Keratinocyte (primary cell): Measurements from ENCODE around the gene CAMKMT. TPM values are rescaled to one million over a fixed set of nuclear protein-coding genes. Genes with fewer than 3 reads are reported as not detected.

Source experiments
- DNase-seq: peaks from one replicate; pipeline ENCODE4 v3.0.0-alpha.2; 2011; ENCODE audit warnings: low read depth, missing footprints, low spot score
- FAIRE-seq: peaks from 2 replicates; lab custom pipeline; 2011; peaks lifted over from hg19 to GRCh38; lab: Jason Lieb, UNC
- H2AFZ ChIP-seq: 2 replicates; pipeline ENCODE4 v1.6.0; 2012; ENCODE audit warnings: low read length, control low read depth, inconsistent platforms; ENCODE audit not compliant: control insufficient read depth
- H3K27ac ChIP-seq: 2 replicates; pipeline ENCODE4 v1.5.1; 2011; ENCODE audit warnings: low read length; ENCODE audit not compliant: control insufficient read depth, insufficient read depth
- H3K27me3 ChIP-seq: 3 replicates; pipeline ENCODE4 v1.6.0; 2011; ENCODE audit warnings: low read length; ENCODE audit not compliant: control insufficient read depth, insufficient read depth; ENCODE audit errors: extremely low read depth
- H3K36me3 ChIP-seq, 2 experiments: 2 replicates in 1 of 2; 3 replicates in 1 of 2; pipeline ENCODE4 v1.5.1; 2011; ENCODE audit warnings: low read length in 2 of 2, mild to moderate bottlenecking in 1 of 2; ENCODE audit not compliant: control insufficient read depth in 2 of 2, insufficient read depth in 2 of 2; ENCODE audit errors: extremely low read depth in 1 of 2
- H3K4me1 ChIP-seq: 3 replicates; pipeline ENCODE4 v1.5.1; 2011; ENCODE audit warnings: low read length; ENCODE audit not compliant: control insufficient read depth, insufficient read depth; ENCODE audit errors: extremely low read depth
- H3K4me2 ChIP-seq: 3 replicates; pipeline ENCODE4 v1.6.0; 2011; ENCODE audit warnings: low read depth, low read length; ENCODE audit not compliant: control insufficient read depth, insufficient read depth; ENCODE audit errors: extremely low read depth
- H3K4me3 ChIP-seq, 3 experiments: fragments of 200-600 bp in 1 of 3; sonication (generic) in 1 of 3; 2 replicates in 2 of 3; 3 replicates in 1 of 3; pipeline ENCODE4 v1.5.1; 2011 to 2016; ENCODE audit warnings: low read length in 3 of 3, mild to moderate bottlenecking in 3 of 3, control low read depth in 2 of 3, inconsistent platforms in 1 of 3, low read depth in 1 of 3, mixed read lengths in 1 of 3, mixed run types in 1 of 3, moderate library complexity in 1 of 3; ENCODE audit not compliant: control insufficient read depth in 2 of 3, insufficient read depth in 2 of 3; ENCODE audit errors: extremely low read depth in 1 of 3
- H3K79me2 ChIP-seq: 2 replicates; pipeline ENCODE4 v1.6.0; 2012; ENCODE audit warnings: low read length; ENCODE audit not compliant: control insufficient read depth, insufficient read depth
- H3K9ac ChIP-seq: 3 replicates; pipeline ENCODE4 v1.6.0; 2011; ENCODE audit warnings: low read length; ENCODE audit not compliant: control insufficient read depth, insufficient read depth; ENCODE audit errors: extremely low read depth
- H3K9me1 ChIP-seq: 3 replicates; pipeline ENCODE4 v1.6.0; 2011; ENCODE audit warnings: low read length; ENCODE audit not compliant: control insufficient read depth, insufficient read depth; ENCODE audit errors: extremely low read depth
- H3K9me3 ChIP-seq: 2 replicates; pipeline ENCODE4 v1.5.1; 2012; ENCODE audit warnings: low read depth, low read length; ENCODE audit not compliant: control insufficient read depth
- H4K20me1 ChIP-seq: 3 replicates; pipeline ENCODE4 v1.6.0; 2011; ENCODE audit warnings: low read length; ENCODE audit not compliant: control insufficient read depth, insufficient read depth; ENCODE audit errors: extremely low read depth
- CTCF ChIP-seq, 3 experiments: IDR thresholded peaks in 1 of 3; conservative IDR thresholded peaks in 1 of 3; optimal IDR thresholded peaks in 1 of 3; 2 replicates in 2 of 3; 3 replicates in 1 of 3; pipeline versions ENCODE3 to v1.5.1; 2011; ENCODE audit warnings: low read length in 3 of 3, mild to moderate bottlenecking in 3 of 3, moderate library complexity in 2 of 3, control low read depth in 1 of 3, inconsistent platforms in 1 of 3; ENCODE audit not compliant: insufficient read depth in 2 of 3; ENCODE audit errors: extremely low read depth in 1 of 3
- EZH2 ChIP-seq: IDR thresholded peaks from one replicate; pipeline ENCODE4 v1.6.1; 2012; ENCODE audit warnings: inconsistent platforms, mild to moderate bottlenecking, low read length, moderate library complexity
- dilution Hi-C: fragments of 300-500 bp; cut with MboI; formaldehyde crosslinking; loops from one replicate; pipeline ENCODE4 v1.7.0; 2020; ENCODE audit warnings: low sequenced_read_pairs; ENCODE audit not compliant: extremely low pct_ligation_motif_present
- polyA plus RNA-seq, 5 experiments: library from polyadenylated mRNA; depleted of rRNA in 3 of 5; stranded (reverse) in 3 of 5; stranded (forward) in 1 of 5; unstranded in 1 of 5; fragments of >200 nt; gene quantifications; 1 replicate in 1 of 5; 2 replicates in 3 of 5; 3 replicates in 1 of 5; pipeline versions ENCODE4 v1.2.1 to v1.2.3, GENCODE V29; 2011 to 2012; ENCODE audit warnings: missing spikeins in 2 of 5, low read depth in 1 of 5, low replicate concordance in 1 of 5

CAMKMT gene
- polyA plus RNA-seq, 1 donor (not counting 4 experiments of a cell fraction or from before 2014, with no cell fraction given): 9.9 TPM

- TF ChIP-seq EZH2 (no peak), CTCF (optimal IDR thresholded peaks at IDR 0.05 in 1 of 3, IDR thresholded peaks at IDR 0.05 in 1 of 3, conservative IDR thresholded peaks at IDR 0.05 in 1 of 3; ENCODE audit: extremely low read depth in 1 of 3, insufficient read depth in 2 of 3, low read length in 3 of 3) (no peak)
- no peaks in the 10 kb centered on the region for H3K79me2 ChIP-seq
- H3K9me1 ChIP-seq: no peaks in the 10 kb centered on the region
- dilution Hi-C loops: no loop called here
- H2AFZ ChIP-seq: no peak overlapping the region
- no peak overlapping the region for H3K4me2 ChIP-seq
- H3K9me3 ChIP-seq: no peaks in the 10 kb centered on the region
- no peak overlapping the region for H3K27ac ChIP-seq
- no peak for DNase-seq
- FAIRE-seq: no peak
- no peak overlapping the region for H3K9ac ChIP-seq
- H3K36me3 ChIP-seq: no peaks in the 10 kb centered on the region
- no peak overlapping the region for H3K4me3 ChIP-seq
- peaks cover 21% of the 10 kb centered on the region for H3K27me3 ChIP-seq
- no peaks in the 10 kb centered on the region for H4K20me1 ChIP-seq
- no peaks in the 10 kb centered on the region for H3K4me1 ChIP-seq
These were observed 404.5 kb downstream of the CAMKMT start for GRCh38 chr2:44766220-44766619.

GRCh38 chr2:44766777-44767176 is 405.0 kb downstream of the CAMKMT start:
- TF ChIP-seq CTCF (optimal IDR thresholded peaks at IDR 0.05 in 1 of 3, IDR thresholded peaks at IDR 0.05 in 1 of 3, conservative IDR thresholded peaks at IDR 0.05 in 1 of 3; ENCODE audit: extremely low read depth in 1 of 3, insufficient read depth in 2 of 3, low read length in 3 of 3) (no peak), EZH2 (no peak)
- FAIRE-seq (no peak), DNase-seq (no peak)
- peaks cover 21% of the 10 kb centered on the region for H3K27me3 ChIP-seq
- H3K9me3 ChIP-seq: no peaks in the 10 kb centered on the region
- no peak overlapping the region for H2AFZ ChIP-seq
- no peaks in the 10 kb centered on the region for H3K4me1 ChIP-seq
- dilution Hi-C loops: no loop called here
- no peak overlapping the region for H3K27ac ChIP-seq
- no peaks in the 10 kb centered on the region for H3K36me3 ChIP-seq
- no peak overlapping the region for H3K4me2 ChIP-seq
- no peaks in the 10 kb centered on the region for H3K9me1 ChIP-seq
- no peaks in the 10 kb centered on the region for H3K79me2 ChIP-seq
- H3K9ac ChIP-seq: no peak overlapping the region
- no peak overlapping the region for H3K4me3 ChIP-seq
- no peaks in the 10 kb centered on the region for H4K20me1 ChIP-seq
